Measurements from ENCODE around the gene ADCY3.
"Not testable (repeated sequence)": the region's sequence is repeated elsewhere in the genome, so short reads cannot be mapped to it uniquely, and the experiment has no call there.

ADCY3 gene

GRCh38 chr2:24827321-24828237, 92.5 kb downstream of the ADCY3 start:
- peak; percentile 25 for DNase-seq

DNA sequence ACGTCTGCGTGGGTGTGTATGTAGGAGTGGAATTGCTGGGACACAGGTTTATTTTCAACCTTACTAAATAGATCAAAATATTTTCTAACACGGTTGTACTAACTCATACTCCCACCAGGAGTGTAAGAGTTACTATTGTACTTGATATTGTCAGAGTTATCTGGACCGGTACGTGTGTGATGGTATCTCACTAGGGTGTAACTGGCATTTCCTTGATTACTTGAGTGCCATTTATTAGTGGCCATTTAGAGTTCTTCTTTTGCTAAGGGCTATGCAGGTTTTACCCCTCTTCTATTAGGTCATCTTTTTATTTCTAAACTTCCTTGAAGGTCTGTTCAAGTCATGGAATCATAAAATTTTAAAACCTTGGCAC, 93.3 kb downstream of the ADCY3 start:
- DNase-seq: no peak

GRCh38 chr2:24825883-24826772, 93.9 kb downstream of the ADCY3 start:
- DNase-seq: no peak

DNA sequence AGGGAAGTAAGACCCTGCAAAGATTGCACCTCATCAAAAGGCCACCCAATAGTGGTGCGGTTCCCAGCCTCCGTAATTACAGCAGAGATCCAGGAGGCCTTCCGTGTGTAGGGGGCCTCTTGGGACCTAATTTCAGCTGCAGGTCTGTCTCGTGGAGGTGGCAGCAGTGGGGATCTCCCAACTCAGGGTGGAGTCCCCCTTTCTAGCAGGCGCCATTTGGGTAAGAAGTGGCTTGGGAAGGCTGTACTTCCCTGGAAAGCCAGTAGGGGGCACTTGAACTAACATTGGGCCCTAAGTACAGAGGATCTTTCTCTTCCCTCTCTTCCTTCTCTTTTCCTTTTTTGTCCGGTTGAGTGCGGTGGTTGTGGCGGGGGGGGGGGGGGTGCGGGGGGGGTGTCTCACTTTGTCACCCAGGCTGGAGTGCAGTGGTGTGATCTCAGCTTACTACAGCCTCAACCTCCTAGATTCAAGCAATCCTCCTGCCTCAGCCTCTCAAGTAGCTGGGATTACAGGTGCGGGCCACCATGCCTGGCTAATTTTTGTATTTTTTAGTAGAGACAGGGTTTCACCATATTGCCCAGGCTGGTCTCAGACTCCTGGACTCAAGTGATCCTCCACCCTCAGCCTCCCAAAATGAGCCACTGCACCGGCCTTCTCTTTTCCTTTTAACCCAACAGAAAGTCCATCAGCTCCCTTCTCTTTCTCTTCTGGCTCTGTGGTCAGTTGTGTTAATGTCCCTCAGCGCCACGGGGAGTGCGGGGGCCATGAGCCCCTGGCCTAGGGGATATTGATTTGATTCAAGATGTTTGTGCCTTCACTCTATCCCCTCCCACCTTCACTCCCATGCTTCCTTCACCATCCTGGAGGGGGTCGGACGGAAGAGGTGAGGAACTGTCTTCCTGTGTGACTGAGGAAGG, 94.8 kb downstream of the ADCY3 start:
- DNase-seq: no peak

DNA sequence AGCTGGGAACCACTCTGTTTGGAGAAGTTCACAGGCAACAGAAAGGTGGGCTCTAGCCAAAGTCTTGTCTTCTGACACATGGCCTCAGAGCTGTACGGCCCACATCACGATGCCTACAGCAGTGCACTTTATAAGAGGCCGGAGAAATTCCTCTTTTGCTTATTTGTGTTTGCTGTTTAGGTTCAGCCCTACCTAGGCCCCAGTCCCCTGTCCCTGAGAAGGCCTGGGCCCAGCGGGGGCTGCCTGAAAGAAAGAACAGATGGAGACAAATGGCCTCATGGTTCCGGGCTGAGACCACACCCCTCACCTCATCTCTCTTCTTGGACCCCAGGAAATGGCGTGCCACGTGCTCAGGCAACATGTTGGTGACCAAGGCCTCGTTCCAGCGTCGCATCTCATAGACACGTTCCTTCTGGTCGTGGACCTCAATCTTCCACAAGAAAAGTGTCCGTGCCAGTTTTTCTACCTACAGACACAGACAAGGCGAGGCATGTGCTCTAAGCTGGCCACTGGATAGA, 95.9 kb downstream of the ADCY3 start:
- DNase-seq: no peak

DNA sequence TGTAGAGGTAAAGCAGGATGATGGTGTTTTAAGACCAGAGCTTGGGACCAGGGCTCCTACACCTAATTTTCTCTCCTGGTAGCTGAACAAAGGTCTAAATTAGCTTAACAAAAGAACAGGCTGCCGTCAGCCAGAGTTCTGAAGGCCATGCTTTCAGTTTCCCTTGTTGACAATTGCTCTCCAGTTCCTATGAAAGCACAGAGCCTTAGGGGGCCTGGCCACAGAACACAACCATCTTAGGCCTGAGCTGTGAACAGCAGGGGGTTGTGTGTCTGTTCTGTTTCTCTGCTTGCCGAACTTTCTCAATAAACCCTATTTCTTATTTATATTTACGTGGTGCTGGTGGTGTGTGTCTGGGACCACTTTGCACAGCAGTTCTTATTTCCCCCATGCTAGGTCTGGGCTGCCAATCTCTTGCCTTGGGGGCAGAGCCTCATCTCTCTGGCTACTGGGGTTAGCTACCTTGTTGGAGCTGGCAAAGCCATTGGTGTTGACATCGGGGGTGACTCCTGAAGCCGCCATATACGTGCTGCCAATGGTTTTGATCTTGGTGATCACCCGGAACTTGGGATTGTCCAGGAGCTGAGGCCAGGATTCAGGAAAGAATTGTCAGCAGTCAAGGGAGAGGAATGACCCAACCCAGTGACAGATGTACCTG, 97.9 kb downstream of the ADCY3 start:
- DNase-seq: no peak

- no peak for DNase-seq
Measured at GRCh38 chr2:24821433-24821891, 98.6 kb downstream of the ADCY3 start.

GRCh38 chr2:24820598-24821432, 99.2 kb downstream of the ADCY3 start:
- no peak for DNase-seq

DNA sequence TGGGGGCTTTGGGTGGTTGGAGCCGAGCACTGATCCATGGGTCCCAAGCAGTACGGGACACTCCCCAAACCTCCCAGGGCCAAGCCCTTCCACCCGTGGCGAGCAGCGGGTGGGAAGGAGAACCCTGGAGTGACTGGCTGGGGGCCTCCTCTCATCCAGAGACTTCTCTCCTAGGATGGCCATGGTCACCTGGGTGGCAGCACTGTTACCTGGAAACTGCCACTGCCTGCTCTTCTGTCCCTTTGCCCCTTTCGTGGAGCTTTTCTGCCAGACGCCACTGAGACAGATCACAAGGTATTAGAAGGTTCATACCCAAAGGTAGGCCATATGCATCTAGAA, 99.9 kb downstream of the ADCY3 start:
- no peak for DNase-seq

- no peak for DNase-seq
Measured at GRCh38 chr2:24819442-24820174, 100.4 kb downstream of the ADCY3 start.

DNA sequence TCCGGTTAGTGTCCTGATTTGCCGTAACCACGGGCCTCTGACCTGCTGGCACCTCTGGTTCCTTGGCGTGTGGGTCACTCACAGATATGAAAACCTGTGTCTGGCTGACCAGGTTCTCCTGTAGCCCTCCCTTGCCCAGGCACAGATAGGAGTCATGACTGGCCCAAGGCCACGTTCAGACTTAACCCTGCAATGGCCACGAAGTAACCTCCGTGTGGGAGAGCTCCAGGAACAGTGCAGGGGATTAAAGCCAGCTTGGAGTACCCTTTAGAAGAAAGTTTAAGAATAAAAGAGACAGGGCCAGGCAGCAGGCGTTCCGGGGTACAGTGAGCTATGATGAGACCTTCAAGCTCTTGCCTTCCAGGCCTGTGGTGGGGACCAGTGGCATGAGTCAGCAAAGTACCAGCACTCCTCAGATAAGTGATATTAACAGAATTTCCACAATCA, 101.3 kb downstream of the ADCY3 start:
- DNase-seq: no peak

- no peak for DNase-seq
Measured at GRCh38 chr2:24816884-24817283, 103.2 kb downstream of the ADCY3 start.

GRCh38 chr2:24816404-24816803, 103.6 kb downstream of the ADCY3 start:
- no peak for DNase-seq

GRCh38 chr2:24815171-24815570, 104.9 kb downstream of the ADCY3 start:
- no peak for DNase-seq

DNA sequence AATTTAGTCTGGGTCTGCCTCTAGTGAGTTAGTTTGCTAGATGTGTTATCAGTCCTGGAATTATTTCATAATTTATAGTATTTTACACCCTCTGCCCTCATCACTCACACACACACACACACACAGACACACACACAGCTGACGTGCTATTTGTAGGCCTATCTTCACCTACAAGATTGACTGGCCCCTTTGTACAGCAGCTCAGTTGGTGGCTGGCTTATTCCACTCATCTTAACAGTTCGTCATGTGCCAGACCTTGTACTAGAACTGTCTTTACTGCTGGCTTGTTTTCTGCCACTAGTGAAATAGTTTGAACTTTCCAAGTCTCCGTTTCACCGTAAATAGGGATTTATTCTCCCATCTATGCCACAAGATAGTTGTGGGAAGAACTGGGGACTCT, 105.5 kb downstream of the ADCY3 start:
- DNase-seq: no peak

DNA sequence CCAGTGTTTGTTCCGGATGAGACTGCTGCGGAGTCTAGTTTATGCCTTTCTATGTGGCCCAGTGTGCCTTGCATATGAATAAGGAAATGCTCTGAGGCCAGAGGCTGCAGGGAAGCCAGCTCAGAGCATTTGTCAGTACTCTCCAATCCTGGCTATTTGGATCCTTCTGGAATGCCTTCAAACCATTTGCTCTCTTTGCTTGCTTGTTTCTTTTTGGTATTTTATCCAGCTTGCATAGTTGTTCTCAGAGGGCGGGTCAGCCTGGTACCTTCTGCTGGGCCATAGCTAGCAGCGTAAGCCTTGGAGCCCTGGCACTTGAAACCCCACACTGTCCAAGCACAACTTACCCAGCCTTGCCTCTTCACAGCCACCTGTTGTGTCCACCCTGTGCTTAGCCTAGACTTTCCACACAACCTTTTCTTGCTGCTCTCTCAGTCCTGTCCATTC, 106.3 kb downstream of the ADCY3 start:
- DNase-seq: no peak

DNA sequence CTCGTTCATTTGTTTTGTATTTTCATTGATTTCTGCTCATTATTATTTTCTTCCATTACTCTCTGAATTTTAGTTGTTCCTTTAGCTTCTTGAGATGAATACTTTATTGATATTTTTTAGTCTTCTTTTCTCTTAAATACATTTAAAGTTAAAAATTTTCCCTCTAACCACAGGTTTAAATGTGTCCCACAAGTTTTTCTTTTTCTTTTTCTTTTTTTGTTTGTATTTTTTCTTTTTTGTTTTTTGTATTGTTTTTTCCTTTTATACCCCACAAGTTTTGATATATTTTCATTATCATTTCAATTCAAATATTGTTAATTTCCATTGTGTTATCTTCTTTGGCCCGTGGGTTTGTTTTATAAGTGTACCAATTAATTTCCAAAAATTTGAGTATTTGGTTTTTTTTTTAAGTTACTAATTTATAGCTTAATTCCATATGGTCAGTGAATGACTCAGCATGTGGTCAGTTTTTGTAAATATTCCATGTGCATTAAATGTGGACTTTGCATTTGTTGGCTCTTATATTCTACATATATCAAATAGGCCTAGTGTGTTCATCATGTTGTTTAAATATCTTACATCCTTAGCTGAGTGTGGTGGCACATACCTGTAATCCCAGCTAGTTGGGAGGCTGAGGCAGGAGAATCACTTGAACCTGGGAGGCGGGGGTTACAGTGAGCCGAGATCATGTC, 110.6 kb downstream of the ADCY3 start:
- no peak for DNase-seq

DNA sequence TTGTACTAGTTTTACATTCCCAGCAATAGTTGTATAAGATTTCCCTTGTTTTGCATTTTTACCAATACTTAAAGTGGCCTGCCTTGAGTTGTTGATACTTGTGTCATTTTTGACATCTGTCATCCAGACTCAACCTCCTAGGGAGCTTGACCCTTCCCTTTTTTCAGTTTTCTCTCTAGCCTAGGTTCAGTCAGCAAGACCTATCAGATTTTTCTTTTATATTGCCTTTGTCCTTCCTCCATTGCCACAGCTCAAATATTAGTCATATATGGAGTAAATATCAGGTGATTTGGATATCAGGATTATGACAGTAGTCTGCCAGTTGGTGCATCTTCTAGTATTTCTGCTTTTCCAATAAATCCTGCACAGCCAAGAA, 113.4 kb downstream of the ADCY3 start:
- no peak for DNase-seq

GRCh38 chr2:24805811-24806660, 114.0 kb downstream of the ADCY3 start:
- DNase-seq: not testable (repeated sequence)
